Choroid plexus epithelial cell (primary cell): ENCODE results near the gene GTF2H2C.
"Not testable (repeated sequence)": the region's sequence is repeated elsewhere in the genome, so short reads cannot be mapped to it uniquely, and the experiment has no call there.

Experiments used
- DNase-seq: peaks from one replicate; pipeline ENCODE4 v3.0.0-alpha.2; 2010; ENCODE audit warnings: low read depth
- H3K4me3 ChIP-seq: 2 replicates; pipeline ENCODE4 v1.5.1; 2011; ENCODE audit warnings: low read depth, mild to moderate bottlenecking, control low read depth, low read length, moderate library complexity
- TF ChIP-seq, protein P1 (sequence below): conservative IDR thresholded peaks from 2 replicates; pipeline ENCODE4 v1.5.1; 2011; ENCODE audit warnings: low read depth, mild to moderate bottlenecking, control low read depth, inconsistent platforms, low read length, moderate library complexity

The GTF2H2C gene

DNA sequence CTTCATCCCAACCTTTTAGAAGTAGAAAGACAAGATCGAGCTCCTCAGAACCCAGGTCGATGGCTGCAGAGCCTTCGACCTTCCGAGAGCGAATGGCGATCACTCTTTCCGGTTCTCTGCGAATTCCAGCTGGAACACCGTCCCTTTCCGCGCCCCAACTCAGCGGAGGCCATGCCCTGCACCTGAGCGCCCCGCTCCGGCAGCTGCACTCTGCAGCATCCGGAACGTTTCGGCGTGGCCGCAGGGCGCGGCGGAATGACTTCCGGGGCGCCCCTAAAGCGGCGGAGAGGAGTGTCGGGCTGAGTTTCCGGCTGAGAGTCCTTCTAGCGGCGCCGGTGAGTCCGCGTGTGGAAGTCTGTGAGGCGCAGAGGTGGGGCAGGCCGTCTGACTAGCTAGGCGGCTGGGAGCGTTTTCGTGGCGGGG lies at the start of gene GTF2H2C:
Gene GTF2H2C, plus strand, starts transcription at position 284 of the 423 bp plus-strand sequence. CDS start 4,942 bp downstream, outside the sequence.
- peak within 1 kb of the TSS; percentile 58 for H3K4me3 ChIP-seq
- DNase-seq = peak; percentile 76
- TF ChIP-seq, protein P1, sequence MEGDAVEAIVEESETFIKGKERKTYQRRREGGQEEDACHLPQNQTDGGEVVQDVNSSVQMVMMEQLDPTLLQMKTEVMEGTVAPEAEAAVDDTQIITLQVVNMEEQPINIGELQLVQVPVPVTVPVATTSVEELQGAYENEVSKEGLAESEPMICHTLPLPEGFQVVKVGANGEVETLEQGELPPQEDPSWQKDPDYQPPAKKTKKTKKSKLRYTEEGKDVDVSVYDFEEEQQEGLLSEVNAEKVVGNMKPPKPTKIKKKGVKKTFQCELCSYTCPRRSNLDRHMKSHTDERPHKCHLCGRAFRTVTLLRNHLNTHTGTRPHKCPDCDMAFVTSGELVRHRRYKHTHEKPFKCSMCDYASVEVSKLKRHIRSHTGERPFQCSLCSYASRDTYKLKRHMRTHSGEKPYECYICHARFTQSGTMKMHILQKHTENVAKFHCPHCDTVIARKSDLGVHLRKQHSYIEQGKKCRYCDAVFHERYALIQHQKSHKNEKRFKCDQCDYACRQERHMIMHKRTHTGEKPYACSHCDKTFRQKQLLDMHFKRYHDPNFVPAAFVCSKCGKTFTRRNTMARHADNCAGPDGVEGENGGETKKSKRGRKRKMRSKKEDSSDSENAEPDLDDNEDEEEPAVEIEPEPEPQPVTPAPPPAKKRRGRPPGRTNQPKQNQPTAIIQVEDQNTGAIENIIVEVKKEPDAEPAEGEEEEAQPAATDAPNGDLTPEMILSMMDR = peak; percentile 44

DNA sequence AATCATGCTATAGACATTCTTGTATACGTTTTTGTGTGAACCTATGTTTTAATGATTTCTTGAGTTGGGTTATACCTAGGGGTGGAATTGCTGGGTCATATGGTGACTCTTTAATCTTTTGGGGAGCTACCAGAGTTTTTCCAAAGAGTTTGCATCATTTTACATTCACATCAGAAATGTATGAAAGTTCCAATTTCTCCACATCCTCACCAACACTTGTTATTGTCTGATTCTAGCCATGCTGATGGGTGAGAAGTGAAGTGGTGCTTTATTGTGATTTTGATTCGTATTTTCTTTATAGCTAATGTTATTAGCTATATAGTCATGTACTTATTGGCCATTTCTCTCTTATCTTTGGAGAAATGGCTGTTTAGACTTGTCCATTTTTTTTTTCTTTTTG lies 49.3 kb upstream of the GTF2H2C start:
- TF ChIP-seq, protein P1 = no peak
- no peak overlapping the region for H3K4me3 ChIP-seq
- DNase-seq = no peak

DNA sequence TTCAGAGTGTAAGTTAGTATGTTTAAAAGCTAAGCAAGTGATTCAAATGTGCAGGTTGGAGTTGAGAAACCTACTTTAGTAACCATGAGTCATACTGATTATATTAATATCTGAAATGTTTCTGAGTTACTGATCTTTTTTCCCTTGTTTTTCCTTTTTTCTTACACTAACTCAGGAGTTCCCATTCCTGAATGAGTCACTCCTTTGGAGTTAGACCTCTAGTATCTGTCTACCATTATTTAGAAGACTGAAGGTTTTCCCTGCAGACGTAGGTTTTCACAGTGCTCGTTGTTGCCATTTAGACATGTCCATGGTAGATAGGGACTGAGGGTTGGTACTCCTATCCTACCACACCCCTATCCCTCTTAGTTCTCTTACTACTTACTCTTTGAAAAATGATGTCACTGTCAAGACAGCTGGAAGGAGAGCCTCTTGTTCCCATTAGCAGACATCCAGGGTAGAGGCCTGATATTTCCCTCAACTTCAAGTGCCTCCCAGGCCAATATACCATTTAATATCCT lies 47.2 kb upstream of the GTF2H2C start:
- DNase-seq = peak; percentile 77
- no peak overlapping the region for H3K4me3 ChIP-seq
- TF ChIP-seq, protein P1 = no peak

DNA sequence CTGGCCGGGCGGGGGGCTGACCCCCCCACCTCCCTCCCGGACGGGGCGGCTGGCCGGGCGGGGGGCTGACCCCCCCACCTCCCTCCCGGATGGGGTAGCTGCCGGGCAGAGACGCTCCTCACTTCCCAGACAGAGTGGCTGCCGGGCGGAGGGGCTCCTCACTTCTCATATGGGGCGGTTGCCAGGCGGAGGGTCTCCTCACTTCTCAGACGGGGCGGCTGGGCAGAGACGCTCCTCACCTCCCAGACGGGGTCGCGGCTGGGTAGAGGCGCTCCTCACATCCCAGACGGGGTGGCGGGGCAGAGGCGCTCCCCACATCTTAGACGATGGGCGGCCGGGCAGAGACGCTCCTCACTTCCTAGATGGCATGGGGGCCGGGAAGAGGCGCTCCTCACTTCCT lies 44.4 kb upstream of the GTF2H2C start:
- DNase-seq, H3K4me3 ChIP-seq: not testable (repeated sequence)

DNA sequence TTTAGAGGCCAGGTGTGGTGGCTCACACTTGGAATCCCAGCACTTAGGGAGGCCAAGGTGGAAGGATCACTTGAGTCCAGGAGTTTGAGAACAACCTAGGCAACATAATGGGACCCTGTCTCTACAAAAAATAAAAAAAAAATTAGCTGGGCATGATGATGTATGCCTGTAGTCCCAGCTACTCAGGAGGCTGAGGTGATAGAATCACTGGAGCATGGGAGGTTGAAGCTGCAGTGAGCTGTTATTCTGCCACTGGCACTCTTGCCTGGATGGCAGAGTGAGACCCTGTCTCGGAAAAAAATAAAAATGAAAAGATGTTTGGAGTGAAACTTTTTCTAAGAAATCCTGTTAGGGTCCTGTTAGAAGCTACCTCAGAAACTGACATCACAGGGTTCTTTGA lies 43.2 kb upstream of the GTF2H2C start:
- TF ChIP-seq, protein P1 = no peak
- H3K4me3 ChIP-seq = no peak overlapping the region
- DNase-seq = no peak

DNA sequence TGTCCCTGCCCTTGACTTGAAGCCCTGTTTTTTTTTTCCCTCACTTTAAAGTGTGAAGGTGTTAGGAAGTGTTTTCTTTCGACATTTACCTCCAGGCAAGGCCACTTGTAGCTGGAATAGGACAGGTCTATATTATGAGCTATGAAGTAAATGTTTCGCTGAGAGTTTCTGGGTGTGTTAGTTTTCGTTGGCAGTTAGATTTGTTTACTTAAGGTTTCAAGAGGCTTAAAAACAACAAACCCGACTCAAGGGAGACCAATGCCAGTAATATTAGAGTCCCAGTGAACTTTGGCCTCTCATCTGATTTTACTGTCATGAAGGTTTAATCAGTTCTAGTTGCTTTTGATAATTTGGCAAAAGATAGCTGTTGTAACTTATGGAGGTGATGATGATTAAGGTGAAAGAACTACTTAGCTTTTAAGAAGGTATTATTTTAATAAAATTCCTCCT lies 42.2 kb upstream of the GTF2H2C start:
- TF ChIP-seq, protein P1 = no peak
- no peak overlapping the region for H3K4me3 ChIP-seq
- DNase-seq = peak; percentile 69

DNA sequence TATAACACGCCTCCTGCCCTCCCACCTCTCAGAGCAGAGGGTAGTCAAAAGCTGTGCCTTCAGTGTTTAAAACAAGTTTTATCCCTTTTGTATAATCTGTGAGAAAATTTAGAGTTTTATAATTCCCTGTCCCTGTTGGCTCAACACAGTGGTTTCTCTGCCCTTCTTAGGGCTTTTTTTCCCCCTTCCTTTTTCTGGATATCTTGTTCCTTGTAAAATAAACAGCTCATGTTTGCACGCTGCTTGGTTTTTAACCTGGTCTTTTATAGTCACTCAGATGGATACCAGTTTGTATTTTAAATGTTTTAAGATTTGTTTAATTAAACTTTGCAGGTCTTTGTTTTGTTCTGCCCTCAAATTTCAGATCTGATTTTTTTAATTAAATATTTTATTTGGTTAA lies 40.7 kb upstream of the GTF2H2C start:
- H3K4me3 ChIP-seq = no peak overlapping the region
- DNase-seq = no peak
- TF ChIP-seq, protein P1 = no peak
